Activated CD8-positive, alpha-beta memory T cell treated with anti-CD3 and anti-CD28 coated beads for 4 hours (primary cell): ENCODE results near the gene ZNF423.

Experiments
- DNase-seq, 2 donors: peaks; one replicate each; pipeline ENCODE4 v3.0.0-alpha.2; 2020; ENCODE audit warnings: low read depth in 2 of 2

Gene ZNF423

GRCh38 chr16:49824593-49824992 lies 31.3 kb downstream of the ZNF423 start:
- DNase-seq = no peak

GRCh38 chr16:49822649-49823370 lies 33.1 kb downstream of the ZNF423 start:
- DNase-seq = no peak

GRCh38 chr16:49821614-49822282 lies 34.2 kb downstream of the ZNF423 start:
- DNase-seq = no peak

GRCh38 chr16:49821156-49821555 lies 34.8 kb downstream of the ZNF423 start:
- no peak for DNase-seq

GRCh38 chr16:49817754-49818507 lies 38.0 kb downstream of the ZNF423 start:
- no peak for DNase-seq

- DNase-seq = no peak
Observed at GRCh38 chr16:49816875-49817274, 39.0 kb downstream of the ZNF423 start.

GRCh38 chr16:49811644-49812334 lies 44.1 kb downstream of the ZNF423 start:
- DNase-seq = no peak

GRCh38 chr16:49810831-49811230 lies 45.1 kb downstream of the ZNF423 start:
- DNase-seq = no peak

- no peak for DNase-seq
Observed at GRCh38 chr16:49809561-49809960, 46.4 kb downstream of the ZNF423 start.

- DNase-seq = no peak
Observed at GRCh38 chr16:49809062-49809461, 46.9 kb downstream of the ZNF423 start.

GRCh38 chr16:49806446-49806845 lies 49.5 kb downstream of the ZNF423 start:
- no peak for DNase-seq

GRCh38 chr16:49801290-49801689 lies 54.6 kb downstream of the ZNF423 start:
- no peak for DNase-seq

- no peak for DNase-seq
Observed at GRCh38 chr16:49800876-49801275, 55.0 kb downstream of the ZNF423 start.

GRCh38 chr16:49800441-49800840 lies 55.5 kb downstream of the ZNF423 start:
- no peak for DNase-seq

- DNase-seq = no peak
Observed at GRCh38 chr16:49799172-49799571, 56.7 kb downstream of the ZNF423 start.

- no peak for DNase-seq
Observed at GRCh38 chr16:49795513-49795912, 60.4 kb downstream of the ZNF423 start.

GRCh38 chr16:49793244-49793643 lies 62.7 kb downstream of the ZNF423 start:
- DNase-seq = no peak

GRCh38 chr16:49789616-49790015 lies 66.3 kb downstream of the ZNF423 start:
- DNase-seq = no peak

GRCh38 chr16:49788986-49789385 lies 66.9 kb downstream of the ZNF423 start:
- DNase-seq = no peak

- no peak for DNase-seq
Observed at GRCh38 chr16:49788572-49788971, 67.3 kb downstream of the ZNF423 start.

GRCh38 chr16:49786926-49787557 lies 68.9 kb downstream of the ZNF423 start:
- DNase-seq = no peak

- DNase-seq = no peak
Observed at GRCh38 chr16:49785970-49786369, 69.9 kb downstream of the ZNF423 start.
